ENCODE measurements around the gene DNAJC5G.

GRCh38 chr2:27309651-27310050, 34.4 kb downstream of the DNAJC5G start:
- TF ChIP-seq CTCF (IDR thresholded peaks at IDR 0.05; ENCODE audit: low read length) = no peak
- TF ChIP-seq EZH2 (optimal IDR thresholded peaks at IDR 0.05; ENCODE audit: low read depth, low read length) = no peak
- TF ChIP-seq EZH2phosphoT487 (IDR thresholded peaks at IDR 0.05; ENCODE audit: low read length) = no peak
